SK-N-SH (cell line): Measurements from ENCODE around the gene TEX38. TPM values are rescaled to one million over a fixed set of nuclear protein-coding genes. Genes with fewer than 3 reads are reported as not detected.

Experiments
- CTCF ChIA-PET: fragments of 300-600, 350-600 bp; formaldehyde crosslinking; extraction: SDS; loops from one replicate; lab custom pipeline; 2021; lab: Yijun Ruan, JAX
- POLR2A ChIA-PET: fragments of 350-600 bp; sonication (Branson Sonifier 250); formaldehyde crosslinking; extraction: SDS; loops from one replicate; lab custom pipeline; 2020; ENCODE audit warnings: antibody characterized with exemption, inconsistent platforms; lab: Yijun Ruan, JAX
- DNase-seq: peaks from one replicate; pipeline ENCODE4 v3.0.0; 2012
- H2AFZ ChIP-seq: fragments of 200-600 bp; sonication (generic); 2 replicates; pipeline ENCODE4 v1.8.1; 2016; ENCODE audit warnings: antibody characterized with exemption, mild to moderate bottlenecking, low read depth
- H3F3A ChIP-seq: fragments of 200-600 bp; sonication (generic); replicated peaks from 2 replicates; pipeline ENCODE3; 2016; ENCODE audit warnings: antibody characterized with exemption, mild to moderate bottlenecking; ENCODE audit not compliant: insufficient read depth
- H3K27ac ChIP-seq, 2 experiments: fragments of 200-500 bp in 1 of 2; fragments of 200-600 bp in 1 of 2; sonication (Bioruptor generic) in 1 of 2; sonication (generic), shearing (Covaris generic) in 1 of 2; 2 replicates each; pipeline versions ENCODE4 v1.5.1 to v1.6.1; 2014 to 2016; ENCODE audit warnings: low read depth in 2 of 2, inconsistent platforms in 1 of 2, low read length in 1 of 2, mild to moderate bottlenecking in 1 of 2, mixed read lengths in 1 of 2
- H3K27me3 ChIP-seq: fragments of 200-600 bp; sonication (generic), shearing (Covaris generic); 2 replicates; pipeline ENCODE4 v1.6.1; 2016; ENCODE audit warnings: mixed run types; ENCODE audit not compliant: insufficient read depth
- H3K36me3 ChIP-seq, 2 experiments: fragments of 200-500 bp in 1 of 2; fragments of 200-600 bp in 1 of 2; sonication (Bioruptor generic) in 1 of 2; sonication (generic) in 1 of 2; replicated peaks in 1 of 2; 2 replicates each; pipeline versions ENCODE3 to v1.5.1; 2014 to 2016; ENCODE audit warnings: low read length in 1 of 2, mild to moderate bottlenecking in 1 of 2; ENCODE audit not compliant: insufficient read depth in 2 of 2, control insufficient read depth in 1 of 2
- H3K4me1 ChIP-seq, 2 experiments: fragments of 200-500 bp in 1 of 2; fragments of 200-600 bp in 1 of 2; sonication (Bioruptor generic) in 1 of 2; sonication (generic), shearing (Covaris generic) in 1 of 2; 2 replicates each; pipeline versions ENCODE4 v1.5.1 to v1.6.1; 2014 to 2016; ENCODE audit warnings: low read depth in 1 of 2, low read length in 1 of 2, mixed run types in 1 of 2; ENCODE audit not compliant: insufficient read depth in 2 of 2, control insufficient read depth in 1 of 2
- H3K4me2 ChIP-seq: fragments of 200-600 bp; sonication (generic), shearing (Covaris generic); 2 replicates; pipeline ENCODE4 v1.6.1; 2017; ENCODE audit warnings: mixed run types
- H3K4me3 ChIP-seq, 2 experiments: fragments of 200-500 bp in 1 of 2; fragments of 200-600 bp in 1 of 2; sonication (Bioruptor generic) in 1 of 2; sonication (generic), shearing (Covaris generic) in 1 of 2; 2 replicates each; pipeline versions ENCODE4 v1.5.1 to v1.8.1; 2014 to 2016; ENCODE audit warnings: low read depth in 2 of 2, inconsistent platforms in 1 of 2, low read length in 1 of 2, mild to moderate bottlenecking in 1 of 2, mixed read lengths in 1 of 2, moderate library complexity in 1 of 2
- H3K79me2 ChIP-seq: fragments of 200-600 bp; sonication (generic); 2 replicates; pipeline ENCODE4 v1.8.1; 2017; ENCODE audit warnings: mild to moderate bottlenecking; ENCODE audit not compliant: insufficient read depth
- H3K9ac ChIP-seq: fragments of 200-600 bp; sonication (generic); 2 replicates; pipeline ENCODE4 v1.6.1; 2017; ENCODE audit warnings: mixed run types
- H3K9me2 ChIP-seq: fragments of 200-600 bp; sonication (generic); 2 replicates; pipeline ENCODE4 v1.6.1; 2017; ENCODE audit warnings: mixed run types
- H3K9me3 ChIP-seq: fragments of 200-600 bp; sonication (generic); 2 replicates; pipeline ENCODE4 v1.6.1; 2017; ENCODE audit warnings: mixed run types, mild to moderate bottlenecking, moderate library complexity
- H4K20me1 ChIP-seq: fragments of 200-600 bp; sonication (generic); 2 replicates; pipeline ENCODE4 v1.6.1; 2017; ENCODE audit warnings: mild to moderate bottlenecking, mixed run types; ENCODE audit not compliant: insufficient read depth
- ELF1 ChIP-seq: IDR thresholded peaks from 2 replicates; pipeline ENCODE4 v1.4.0; 2012
- EP300 ChIP-seq, 2 experiments: IDR thresholded peaks; 2 replicates each; pipeline versions ENCODE4 v1.4.0 to v1.6.1; 2012; ENCODE audit warnings: borderline replicate concordance in 1 of 2, low read depth in 1 of 2, low read length in 1 of 2
- EZH2phosphoT487 ChIP-seq: fragments of 200-600 bp; sonication (generic); IDR thresholded peaks from 2 replicates; pipeline ENCODE4 v1.6.1; 2017; ENCODE audit warnings: low read depth, mixed run types, mild to moderate bottlenecking, antibody characterized with exemption, moderate library complexity, borderline replicate concordance
- FOXJ3 ChIP-seq: sonication (generic); formaldehyde crosslinking; IDR thresholded peaks from 2 replicates; pipeline ENCODE4 v1.5.1; 2020; ENCODE audit warnings: mild to moderate bottlenecking, missing genetic modification reagents
- FOXM1 ChIP-seq: IDR thresholded peaks from 2 replicates; pipeline ENCODE4 v1.4.0; 2012; ENCODE audit warnings: low read depth, mild to moderate bottlenecking
- GATA2 ChIP-seq: sonication (generic); formaldehyde crosslinking; IDR thresholded peaks from 2 replicates; pipeline ENCODE4 v1.5.0; 2020; ENCODE audit warnings: mild to moderate bottlenecking, missing genetic modification reagents
- NFIC ChIP-seq: IDR thresholded peaks from 2 replicates; pipeline ENCODE4 v1.4.0; 2012; ENCODE audit warnings: borderline replicate concordance
- RCOR1 ChIP-seq: fragments of 150-350 bp; IDR thresholded peaks from 2 replicates; pipeline ENCODE4 v1.6.1; 2017; ENCODE audit warnings: antibody characterized with exemption, low read length
- REST ChIP-seq: IDR thresholded peaks from 2 replicates; pipeline ENCODE4 v1.6.1; 2012; ENCODE audit warnings: mild to moderate bottlenecking, low read depth, low read length, moderate library complexity
- RFX5 ChIP-seq: IDR thresholded peaks from 2 replicates; pipeline ENCODE4 v1.6.1; 2012; ENCODE audit warnings: mild to moderate bottlenecking, improper control_type of control experiment, low read length
- RXRA ChIP-seq: IDR thresholded peaks from 2 replicates; pipeline ENCODE4 v1.4.0; 2012; ENCODE audit warnings: low read depth, mild to moderate bottlenecking, borderline replicate concordance
- SIN3A ChIP-seq: IDR thresholded peaks from 2 replicates; pipeline ENCODE4 v1.6.1; 2012; ENCODE audit warnings: low read depth, mild to moderate bottlenecking, low read length, moderate library complexity, borderline replicate concordance
- SMC3 ChIP-seq: IDR thresholded peaks from 2 replicates; pipeline ENCODE4 v1.6.1; 2012; ENCODE audit warnings: low read depth, low read length, improper control_type of control experiment
- TAF1 ChIP-seq: IDR thresholded peaks from 2 replicates; pipeline ENCODE4 v1.6.1; 2012; ENCODE audit warnings: low read depth, mild to moderate bottlenecking, low read length, moderate library complexity, borderline replicate concordance
- TEAD4 ChIP-seq: IDR thresholded peaks from 2 replicates; pipeline ENCODE4 v1.4.0; 2012; ENCODE audit warnings: mild to moderate bottlenecking, borderline replicate concordance; ENCODE audit not compliant: insufficient read depth
- ZBTB33 ChIP-seq: IDR thresholded peaks from 2 replicates; pipeline ENCODE4 v1.4.0; 2012; ENCODE audit warnings: low read depth, borderline replicate concordance
- WGBS: methylation state at CpG from one replicate; pipeline ENCODE4 v1.1.6; 2017; ENCODE audit warnings: low lambda C conversion rate; 5-methylcytosine and 5-hydroxymethylcytosine counted together
- polyA plus RNA-seq, 3 experiments: library from polyadenylated mRNA; depleted of rRNA; stranded (reverse); fragments of >200 nt; gene quantifications; 2 replicates each; pipeline ENCODE4 v1.2.3, GENCODE V29; 2012
- TF ChIP-seq, protein P1 (sequence below): fragments of 150-350 bp; IDR thresholded peaks from 2 replicates; pipeline ENCODE4 v1.6.1; 2017; ENCODE audit warnings: antibody characterized with exemption, low read length, low read depth, borderline replicate concordance
- TF ChIP-seq, protein P2 (sequence below): IDR thresholded peaks from 2 replicates; pipeline ENCODE4 v1.4.0; 2012; ENCODE audit warnings: low read depth, borderline replicate concordance
- TF ChIP-seq, protein P3 (sequence below): fragments of 150-350 bp; IDR thresholded peaks from 2 replicates; pipeline ENCODE4 v1.6.1; 2016; ENCODE audit warnings: mild to moderate bottlenecking, low read depth, low read length

The TEX38 gene
- polyA plus RNA-seq, 1 of the 3 experiments (the other 2 are of a cell fraction) = 0.07 TPM

DNA sequence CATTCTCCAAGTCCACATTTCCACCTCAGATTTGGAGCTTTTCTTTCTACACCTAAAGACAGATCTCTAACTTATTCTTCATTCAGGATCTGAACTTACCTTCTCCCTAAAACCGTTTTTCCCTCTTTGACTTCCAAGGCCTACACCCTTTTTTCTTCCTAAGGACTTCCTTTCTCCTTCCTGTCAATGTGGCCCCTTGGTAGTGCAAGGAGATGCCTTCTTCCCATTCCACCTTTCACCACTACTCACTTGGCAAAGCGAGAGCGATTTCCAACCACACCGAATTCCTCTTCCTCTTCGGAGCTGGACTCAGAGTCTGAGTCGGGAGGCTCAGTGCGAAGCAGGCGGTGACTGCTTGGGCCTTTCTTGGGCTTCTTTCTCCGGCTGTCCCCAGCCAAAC lies 46.0 kb downstream of the TEX38 start:
- POLR2A ChIA-PET = interaction anchor here (1.5 kb wide), 1 partner anchor 50 kb away, joined by 4 read pairs; no protein-coding TSS in a partner anchor
- Histone ChIP-seq H3K27ac (no peak overlapping the region), H3K9me3 (no peaks in the 10 kb centered on the region), H3K36me3 (peaks cover 29 to 33% of the 10 kb centered on the region in 2 experiments), H3K4me1 (peaks cover 15 to 17% of the 10 kb centered on the region in 2 experiments), H3K27me3 (no peaks in the 10 kb centered on the region), H3K79me2 (peaks cover 35% of the 10 kb centered on the region), H3K4me2 (peak overlapping the region; percentile 99), H2AFZ (no peak overlapping the region), H4K20me1 (peaks cover 18% of the 10 kb centered on the region; the same call in 1 of the 2 replicates), H3F3A (no peaks in the 10 kb centered on the region), H3K9ac (peak overlapping the region; percentile 93), H3K9me2 (no peaks in the 10 kb centered on the region), H3K4me3 (peak overlapping the region; percentile 86 to 98)
- CTCF ChIA-PET = no interaction called here
- WGBS = 84% methylated on average over 9 of the region's 9 CpGs
- DNase-seq = no peak
- TF ChIP-seq, protein P1, sequence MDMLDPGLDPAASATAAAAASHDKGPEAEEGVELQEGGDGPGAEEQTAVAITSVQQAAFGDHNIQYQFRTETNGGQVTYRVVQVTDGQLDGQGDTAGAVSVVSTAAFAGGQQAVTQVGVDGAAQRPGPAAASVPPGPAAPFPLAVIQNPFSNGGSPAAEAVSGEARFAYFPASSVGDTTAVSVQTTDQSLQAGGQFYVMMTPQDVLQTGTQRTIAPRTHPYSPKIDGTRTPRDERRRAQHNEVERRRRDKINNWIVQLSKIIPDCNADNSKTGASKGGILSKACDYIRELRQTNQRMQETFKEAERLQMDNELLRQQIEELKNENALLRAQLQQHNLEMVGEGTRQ = no peak
- TF ChIP-seq TEAD4 = no peak
- no peak for TF ChIP-seq ELF1
- TF ChIP-seq EP300 (IDR thresholded peaks at IDR 0.05; ENCODE audit: borderline replicate concordance in 1 of 2, low read depth in 1 of 2, low read length in 1 of 2) = no peak
- TF ChIP-seq RFX5 = no peak
- no peak for TF ChIP-seq REST
- TF ChIP-seq RXRA = no peak
- no peak for TF ChIP-seq ZBTB33
- TF ChIP-seq FOXJ3 = no peak
- TF ChIP-seq, protein P2, sequence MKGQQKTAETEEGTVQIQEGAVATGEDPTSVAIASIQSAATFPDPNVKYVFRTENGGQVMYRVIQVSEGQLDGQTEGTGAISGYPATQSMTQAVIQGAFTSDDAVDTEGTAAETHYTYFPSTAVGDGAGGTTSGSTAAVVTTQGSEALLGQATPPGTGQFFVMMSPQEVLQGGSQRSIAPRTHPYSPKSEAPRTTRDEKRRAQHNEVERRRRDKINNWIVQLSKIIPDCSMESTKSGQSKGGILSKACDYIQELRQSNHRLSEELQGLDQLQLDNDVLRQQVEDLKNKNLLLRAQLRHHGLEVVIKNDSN = no peak
- no peak for TF ChIP-seq EZH2phosphoT487
- no peak for TF ChIP-seq SIN3A
- no peak for TF ChIP-seq TAF1
- TF ChIP-seq NFIC = no peak
- TF ChIP-seq, protein P3, sequence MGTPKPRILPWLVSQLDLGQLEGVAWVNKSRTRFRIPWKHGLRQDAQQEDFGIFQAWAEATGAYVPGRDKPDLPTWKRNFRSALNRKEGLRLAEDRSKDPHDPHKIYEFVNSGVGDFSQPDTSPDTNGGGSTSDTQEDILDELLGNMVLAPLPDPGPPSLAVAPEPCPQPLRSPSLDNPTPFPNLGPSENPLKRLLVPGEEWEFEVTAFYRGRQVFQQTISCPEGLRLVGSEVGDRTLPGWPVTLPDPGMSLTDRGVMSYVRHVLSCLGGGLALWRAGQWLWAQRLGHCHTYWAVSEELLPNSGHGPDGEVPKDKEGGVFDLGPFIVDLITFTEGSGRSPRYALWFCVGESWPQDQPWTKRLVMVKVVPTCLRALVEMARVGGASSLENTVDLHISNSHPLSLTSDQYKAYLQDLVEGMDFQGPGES = no peak
- TF ChIP-seq SMC3 = no peak
- TF ChIP-seq GATA2 (CRISPR knock-in tag) = no peak
- no peak for TF ChIP-seq FOXM1
- no peak for TF ChIP-seq RCOR1
- TF ChIP-seq, all 33 proteins: peak for 0
